Sciatic nerve (tissue), 2 donors: Measurements from ENCODE around the gene CIB1. TPM values are rescaled to one million over a fixed set of nuclear protein-coding genes. Genes with fewer than 3 reads are reported as not detected.

Experiments
- ATAC-seq: fragments of 200-7000 bp; cut with Tn5 transposase; one replicate; pipeline ENCODE4 v1.9.1; 2020; ENCODE audit warnings: mild to moderate bottlenecking, moderate library complexity
- DNase-seq: peaks from one replicate; pipeline ENCODE4 v3.0.0-alpha.2; 2020; ENCODE audit warnings: low spot score
- intact Hi-C: fragments of 100-400 bp; cut with DNase I; formaldehyde crosslinking; loops from one replicate; pipeline ENCODE4 v1.14.2; 2022
- total RNA-seq: library from RNA; stranded (reverse); fragmentation: NEBNext Ultra II Directional; extraction: Animal tissue kit (Norgen Biotek cat#: 25700); gene quantifications from one replicate; pipeline ENCODE4 v1.2.1, GENCODE V29; 2021
- donor health status: DM: no; HTN: no; CAD: no.
- donor health status: DM: no; HTN: no; CAD: no.

The CIB1 gene
- total RNA-seq, 1 donor from 2014 or later = 43.3 TPM

- intact Hi-C loops = no loop called here
- DNase-seq (peak; percentile 83), ATAC-seq (peak; percentile 89)
Measured at GRCh38 chr15:90184119-90184785, 49.5 kb downstream of the CIB1 start.

GRCh38 chr15:90181776-90182175 is 52.0 kb downstream of the CIB1 start:
- no peak for DNase-seq
- intact Hi-C loops = no loop called here
- ATAC-seq = no peak

Other genes with a start within 250 kb of the CIB1 start
- gene ZNF710, start 232.6 kb downstream of the CIB1 start, total RNA-seq = 20.2 TPM
- gene IDH2, start 131.5 kb downstream of the CIB1 start, total RNA-seq = 18.5 TPM
- gene SEMA4B, start 32.6 kb downstream of the CIB1 start, total RNA-seq = 55.9 TPM
- gene GDPGP1, start 268 bp upstream of the CIB1 start, total RNA-seq = 5.4 TPM
- 0.71 TPM for gene TTLL13, start 15.6 kb upstream of the CIB1 start, total RNA-seq
- 63.8 TPM for gene NGRN, start 31.7 kb upstream of the CIB1 start, total RNA-seq
- 5.1 TPM for gene ZNF774, start 118.3 kb upstream of the CIB1 start, total RNA-seq
- gene IQGAP1, start 154.3 kb upstream of the CIB1 start, total RNA-seq = 202 TPM